PC-9 (cell line): Measurements from ENCODE around the gene INTS3. TPM values are rescaled to one million over a fixed set of nuclear protein-coding genes. Genes with fewer than 3 reads are reported as not detected.

ENCODE experiments used
- BruUV-seq: library from RNA; stranded (reverse); fragments of 400-500 nt; replicated peaks from 2 replicates; lab custom pipeline; 2021; lab: Mats Ljungman, UMichigan
- CTCF ChIA-PET: fragments of 300-600 bp; sonication (Branson Sonifier 250); formaldehyde crosslinking; loops from one replicate; lab custom pipeline; 2022; ENCODE audit warnings: antibody characterized with exemption; lab: Charles Lee
- POLR2A ChIA-PET: fragments of 300-600 bp; sonication (Branson Sonifier 250); formaldehyde crosslinking; loops from one replicate; lab custom pipeline; 2022; ENCODE audit warnings: antibody characterized with exemption; ENCODE audit not compliant: unreplicated experiment; lab: Charles Lee
- DNase-seq, 2 experiments: peaks; one replicate each; pipeline versions ENCODE4 v3.0.0 to v3.0.0-alpha.2; 2015 to 2022; ENCODE audit warnings: mixed read lengths in 1 of 2
- H2AFZ ChIP-seq: fragments of 200-600 bp; sonication (generic); 2 replicates; pipeline ENCODE4 v1.8.1; 2017; ENCODE audit warnings: antibody characterized with exemption
- H3F3A ChIP-seq: fragments of 200-600 bp; sonication (generic); 2 replicates; pipeline ENCODE4 v1.8.1; 2017; ENCODE audit warnings: antibody characterized with exemption, mild to moderate bottlenecking, low read depth; ENCODE audit not compliant: insufficient read depth
- H3K27ac ChIP-seq: fragments of 200-600 bp; sonication (generic); 2 replicates; pipeline ENCODE4 v1.6.1; 2016; ENCODE audit warnings: mixed run types
- H3K27me3 ChIP-seq: fragments of 200-600 bp; sonication (generic); 2 replicates; pipeline ENCODE4 v1.6.1; 2016; ENCODE audit warnings: low read depth, mixed run types; ENCODE audit not compliant: insufficient read depth
- H3K36me3 ChIP-seq: fragments of 200-600 bp; sonication (generic); 2 replicates; pipeline ENCODE4 v1.6.1; 2016; ENCODE audit warnings: low read depth, mixed run types
- H3K4me1 ChIP-seq: fragments of 200-600 bp; sonication (generic); replicated peaks from 2 replicates; pipeline ENCODE4 v1.6.1; 2016; ENCODE audit warnings: mixed run types; ENCODE audit not compliant: insufficient read depth
- H3K4me2 ChIP-seq: fragments of 200-600 bp; sonication (generic); 2 replicates; pipeline ENCODE4 v1.6.1; 2017; ENCODE audit warnings: mixed run types
- H3K4me3 ChIP-seq: fragments of 200-600 bp; sonication (generic); 2 replicates; pipeline ENCODE4 v1.6.1; 2016; ENCODE audit warnings: mixed run types
- H3K79me2 ChIP-seq: fragments of 200-600 bp; sonication (generic); 2 replicates; pipeline ENCODE4 v1.6.1; 2017; ENCODE audit warnings: low read depth, mixed run types
- H3K9me2 ChIP-seq: fragments of 200-600 bp; sonication (generic); 2 replicates; pipeline ENCODE4 v1.8.1; 2017; ENCODE audit warnings: mild to moderate bottlenecking; ENCODE audit not compliant: insufficient read depth
- H3K9me3 ChIP-seq: fragments of 200-600 bp; sonication (generic); 2 replicates; pipeline ENCODE4 v1.8.1; 2016; ENCODE audit warnings: low read depth; ENCODE audit not compliant: insufficient read depth
- H4K20me1 ChIP-seq: fragments of 200-600 bp; sonication (generic); 2 replicates; pipeline ENCODE4 v1.8.1; 2017; ENCODE audit not compliant: insufficient read depth
- EZH2 ChIP-seq: fragments of 200-600 bp; sonication (generic); IDR thresholded peaks from 2 replicates; pipeline ENCODE4 v1.8.0; 2017; ENCODE audit warnings: antibody characterized with exemption, low read depth
- intact Hi-C: fragments of 100-400 bp; cut with micrococcal nuclease; formaldehyde crosslinking; loops from one replicate; pipeline ENCODE4 v1.10.0; 2022; ENCODE audit not compliant: unreplicated experiment
- total RNA-seq: library from RNA; stranded (reverse); gene quantifications from 2 replicates; pipeline ENCODE4 v1.2.3, GENCODE V29; 2021
- TF ChIP-seq, protein P1 (sequence below): fragments of 200-600 bp; sonication (generic); conservative IDR thresholded peaks from 2 replicates; pipeline ENCODE4 v1.6.1; 2017; ENCODE audit warnings: mixed run types, antibody characterized with exemption, mild to moderate bottlenecking, moderate library complexity

Gene INTS3
- total RNA-seq, 1 experiment from 2014 or later: 91.7 TPM

DNA sequence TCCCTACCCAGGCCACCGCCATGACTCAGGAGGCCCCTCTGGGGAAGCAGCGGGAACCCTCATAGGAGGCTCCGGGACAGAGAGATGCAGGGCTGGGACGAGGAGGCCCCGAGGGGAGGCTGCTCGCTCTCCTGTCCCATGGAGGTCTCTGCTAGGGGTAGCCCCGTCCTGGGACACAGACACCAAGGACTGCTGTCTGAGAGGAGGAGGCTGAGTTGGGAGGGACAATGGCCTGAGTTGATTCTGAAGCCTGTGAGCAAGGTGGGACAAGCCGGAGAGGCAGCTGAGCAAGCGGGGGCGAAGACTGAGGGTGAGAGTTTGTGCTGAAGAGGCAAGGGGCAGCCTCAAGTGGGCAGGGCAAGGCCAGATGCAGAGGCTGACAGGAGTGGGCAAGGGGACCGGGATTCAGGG is 64.8 kb downstream of the INTS3 start:
- intact Hi-C loops: no loop called here
- H3F3A ChIP-seq: peaks cover 12% of the 10 kb centered on the region; the same call in 1 of the 2 replicates
- BruUV-seq: no TSS peak
- H3K4me1 ChIP-seq: peaks cover 15% of the 10 kb centered on the region
- no peak for DNase-seq
- H3K79me2 ChIP-seq: no peaks in the 10 kb centered on the region
- H3K27ac ChIP-seq: no peak overlapping the region
- ChIA-PET CTCF (interaction anchor here (0.6 kb wide), 1 partner anchor 1461 kb away, joined by 3 read pairs; no protein-coding TSS in a partner anchor), POLR2A (no interaction called here)
- TF ChIP-seq, protein P1, sequence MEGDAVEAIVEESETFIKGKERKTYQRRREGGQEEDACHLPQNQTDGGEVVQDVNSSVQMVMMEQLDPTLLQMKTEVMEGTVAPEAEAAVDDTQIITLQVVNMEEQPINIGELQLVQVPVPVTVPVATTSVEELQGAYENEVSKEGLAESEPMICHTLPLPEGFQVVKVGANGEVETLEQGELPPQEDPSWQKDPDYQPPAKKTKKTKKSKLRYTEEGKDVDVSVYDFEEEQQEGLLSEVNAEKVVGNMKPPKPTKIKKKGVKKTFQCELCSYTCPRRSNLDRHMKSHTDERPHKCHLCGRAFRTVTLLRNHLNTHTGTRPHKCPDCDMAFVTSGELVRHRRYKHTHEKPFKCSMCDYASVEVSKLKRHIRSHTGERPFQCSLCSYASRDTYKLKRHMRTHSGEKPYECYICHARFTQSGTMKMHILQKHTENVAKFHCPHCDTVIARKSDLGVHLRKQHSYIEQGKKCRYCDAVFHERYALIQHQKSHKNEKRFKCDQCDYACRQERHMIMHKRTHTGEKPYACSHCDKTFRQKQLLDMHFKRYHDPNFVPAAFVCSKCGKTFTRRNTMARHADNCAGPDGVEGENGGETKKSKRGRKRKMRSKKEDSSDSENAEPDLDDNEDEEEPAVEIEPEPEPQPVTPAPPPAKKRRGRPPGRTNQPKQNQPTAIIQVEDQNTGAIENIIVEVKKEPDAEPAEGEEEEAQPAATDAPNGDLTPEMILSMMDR: no peak
- no peak for TF ChIP-seq EZH2
- no peak overlapping the region for H2AFZ ChIP-seq
- H3K4me3 ChIP-seq: no peak overlapping the region
- H3K27me3 ChIP-seq: no peaks in the 10 kb centered on the region
- H4K20me1 ChIP-seq: no peaks in the 10 kb centered on the region
- H3K36me3 ChIP-seq: no peaks in the 10 kb centered on the region
- no peaks in the 10 kb centered on the region for H3K9me2 ChIP-seq
- H3K4me2 ChIP-seq: no peak overlapping the region
- no peaks in the 10 kb centered on the region for H3K9me3 ChIP-seq

DNA sequence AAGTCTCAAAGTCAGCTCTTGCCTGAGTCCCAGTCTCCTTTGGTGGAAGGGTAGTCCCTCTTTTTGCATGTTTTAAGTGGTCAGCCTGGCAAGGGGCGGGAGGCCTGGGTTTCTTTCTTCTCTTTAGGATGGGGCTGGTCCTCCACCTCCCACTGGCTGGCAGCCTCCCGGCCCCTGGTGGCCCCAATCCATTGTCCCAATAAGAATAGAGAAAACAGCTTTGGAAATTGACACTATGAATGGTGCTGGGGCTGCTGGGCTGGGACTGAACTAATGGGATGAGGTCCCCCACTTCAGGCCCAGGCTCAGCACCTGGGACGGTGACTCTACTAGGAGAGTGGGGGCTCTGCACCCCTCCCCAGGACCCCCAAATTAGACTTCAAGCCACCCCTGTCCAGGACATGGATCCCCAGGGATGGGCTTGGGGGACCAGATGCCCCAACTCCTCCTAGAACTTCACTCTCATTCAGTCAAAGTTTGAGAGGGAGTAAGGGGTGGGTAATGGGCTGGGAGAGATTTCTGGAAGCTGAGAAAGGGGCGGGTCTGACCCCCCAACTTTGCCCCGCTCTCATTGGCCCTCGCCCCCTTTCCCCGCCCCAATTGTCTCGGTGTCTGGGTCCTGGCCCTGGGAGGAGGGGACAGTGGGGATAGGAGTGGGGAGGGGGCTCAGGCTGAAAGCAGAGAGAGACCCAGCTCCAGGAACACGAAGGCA is 65.6 kb downstream of the INTS3 start:
- no peaks in the 10 kb centered on the region for H3K9me2 ChIP-seq
- ChIA-PET POLR2A (no interaction called here), CTCF (no interaction called here)
- no peaks in the 10 kb centered on the region for H4K20me1 ChIP-seq
- H3K4me3 ChIP-seq: no peak overlapping the region
- H3K27me3 ChIP-seq: no peaks in the 10 kb centered on the region
- no peaks in the 10 kb centered on the region for H3K9me3 ChIP-seq
- intact Hi-C loops: no loop called here
- H3F3A ChIP-seq: peaks cover 12% of the 10 kb centered on the region; the same call in 1 of the 2 replicates
- no peak for DNase-seq
- H3K4me2 ChIP-seq: no peak overlapping the region
- no peaks in the 10 kb centered on the region for H3K79me2 ChIP-seq
- no peaks in the 10 kb centered on the region for H3K36me3 ChIP-seq
- no peak overlapping the region for H2AFZ ChIP-seq
- peaks cover 15% of the 10 kb centered on the region for H3K4me1 ChIP-seq
- no peak for TF ChIP-seq EZH2
- TF ChIP-seq, protein P1: no peak
- BruUV-seq: no TSS peak
- no peak overlapping the region for H3K27ac ChIP-seq

DNA sequence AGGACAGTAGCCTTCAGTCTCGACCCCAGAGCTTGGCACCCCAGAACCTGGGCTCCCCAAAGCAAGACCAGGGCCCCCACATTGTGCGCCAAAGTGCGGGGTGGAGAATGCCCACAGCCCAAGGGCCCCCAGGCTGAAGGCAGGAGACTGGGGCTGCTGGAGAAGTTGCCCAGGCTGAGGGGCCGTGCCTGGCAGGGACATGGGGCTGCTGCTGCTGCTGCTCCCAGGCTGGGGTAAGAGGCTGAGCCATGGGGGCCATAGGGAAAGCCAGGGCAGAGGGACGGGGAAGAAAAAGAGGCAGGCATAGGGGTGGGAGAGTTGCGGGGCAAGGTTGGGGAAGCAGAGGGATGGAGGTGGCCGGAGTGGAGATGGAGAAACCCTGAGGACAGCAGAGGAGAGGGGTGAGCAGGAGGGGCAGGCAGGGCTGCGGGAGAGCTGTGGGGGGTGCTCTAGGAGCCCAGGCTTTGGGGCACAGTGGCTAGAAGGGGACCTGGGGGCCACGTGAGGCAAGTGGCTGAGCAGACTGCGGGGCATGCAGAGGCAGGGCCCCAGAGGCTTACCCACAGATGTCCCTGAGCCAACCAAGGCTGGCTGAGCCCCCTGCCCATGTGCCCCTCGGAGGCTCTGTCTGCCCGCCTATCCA is 66.2 kb downstream of the INTS3 start:
- DNase-seq: no peak
- ChIA-PET CTCF (no interaction called here), POLR2A (no interaction called here)
- no peak overlapping the region for H3K27ac ChIP-seq
- H3K79me2 ChIP-seq: no peaks in the 10 kb centered on the region
- peaks cover 12% of the 10 kb centered on the region; the same call in 1 of the 2 replicates for H3F3A ChIP-seq
- H3K36me3 ChIP-seq: no peaks in the 10 kb centered on the region
- intact Hi-C loops: no loop called here
- H4K20me1 ChIP-seq: no peaks in the 10 kb centered on the region
- H3K4me3 ChIP-seq: no peak overlapping the region
- no peaks in the 10 kb centered on the region for H3K27me3 ChIP-seq
- BruUV-seq: no TSS peak
- no peaks in the 10 kb centered on the region for H3K9me3 ChIP-seq
- TF ChIP-seq EZH2: no peak
- TF ChIP-seq, protein P1: no peak
- peaks cover 15% of the 10 kb centered on the region for H3K4me1 ChIP-seq
- H3K9me2 ChIP-seq: no peaks in the 10 kb centered on the region
- no peak overlapping the region for H2AFZ ChIP-seq
- no peak overlapping the region for H3K4me2 ChIP-seq
